Fibroblast of skin of right biceps (primary cell): ENCODE measurements around the gene MGA.
A peak's percentile ranks its signal among the peaks of the same experiment; 100 is the strongest.

Experiments used
- DNase-seq: peaks from one replicate; pipeline ENCODE4 v3.0.0-alpha.2; 2013

MGA gene

DNA sequence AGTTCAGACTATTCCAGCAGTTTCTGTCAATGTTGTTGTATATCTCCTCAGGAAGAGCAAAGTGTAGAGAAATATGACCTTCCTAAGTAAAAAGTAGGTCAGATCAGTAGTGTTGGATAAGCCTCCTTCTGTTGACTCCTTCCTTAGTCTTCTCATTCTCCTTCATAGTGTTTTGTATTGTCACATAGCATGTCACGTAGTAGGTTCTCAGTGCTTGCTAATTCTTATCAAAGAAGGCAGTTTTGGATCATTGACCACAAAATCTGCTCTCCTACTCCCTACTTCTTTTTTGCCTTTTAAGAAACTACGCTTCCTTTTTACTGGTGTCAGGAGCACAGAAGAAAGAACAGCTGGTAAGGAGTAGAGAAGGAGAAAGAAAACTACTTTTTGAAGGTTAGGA lies 1.0 kb upstream of the MGA start:
- no peak for DNase-seq

DNA sequence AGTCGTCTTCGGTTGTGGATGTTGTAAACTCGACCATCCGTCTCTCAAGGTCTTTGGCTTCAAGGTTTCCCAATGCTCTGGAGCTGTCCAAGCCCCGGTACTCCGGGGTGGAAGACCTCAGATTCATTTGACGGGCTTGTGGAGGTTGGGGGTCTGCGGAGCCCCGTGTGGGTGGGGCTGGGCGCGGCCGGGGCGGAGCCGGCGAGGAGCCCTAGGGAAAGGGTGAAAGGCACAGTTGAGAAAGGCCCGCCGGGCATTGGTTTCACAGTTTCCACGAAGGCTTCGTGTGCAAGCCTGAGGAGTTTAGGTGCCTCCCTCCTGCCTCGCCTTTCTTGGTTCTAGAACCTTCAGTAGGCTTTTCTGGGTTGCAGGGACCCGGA lies 360 bp upstream of the MGA start:
- no peak for DNase-seq

DNA sequence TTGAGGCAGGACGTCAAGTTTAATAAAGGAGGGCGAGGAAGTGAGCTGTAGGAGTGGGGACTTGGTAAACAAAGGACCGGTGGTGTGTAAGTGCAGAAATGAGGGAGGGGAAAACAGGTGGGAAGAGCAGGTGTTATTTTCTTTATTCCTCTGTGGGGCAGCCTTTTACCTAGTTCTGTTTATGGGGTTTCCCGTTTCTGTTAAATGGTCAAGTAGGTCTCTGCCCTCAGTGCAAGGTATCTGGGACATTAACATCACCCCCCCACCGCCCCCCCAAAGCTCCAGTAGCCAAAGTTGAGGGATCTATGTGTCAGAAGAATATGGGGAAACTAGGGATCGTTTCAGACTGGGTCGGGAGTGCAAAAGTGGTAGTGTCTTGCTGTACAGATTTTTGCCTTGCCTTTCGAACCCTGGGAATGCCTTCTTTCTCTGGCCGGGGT lies 893 bp downstream of the MGA start:
- DNase-seq, result no peak

GRCh38 chr15:41661518-41662225 lies 1.5 kb downstream of the MGA start:
- DNase-seq, result peak; percentile 76

GRCh38 chr15:41666353-41666920 lies 6.2 kb downstream of the MGA start:
- DNase-seq, result peak; percentile 67

- no peak for DNase-seq
Observed at GRCh38 chr15:41669701-41670100, 9.5 kb downstream of the MGA start.

DNA sequence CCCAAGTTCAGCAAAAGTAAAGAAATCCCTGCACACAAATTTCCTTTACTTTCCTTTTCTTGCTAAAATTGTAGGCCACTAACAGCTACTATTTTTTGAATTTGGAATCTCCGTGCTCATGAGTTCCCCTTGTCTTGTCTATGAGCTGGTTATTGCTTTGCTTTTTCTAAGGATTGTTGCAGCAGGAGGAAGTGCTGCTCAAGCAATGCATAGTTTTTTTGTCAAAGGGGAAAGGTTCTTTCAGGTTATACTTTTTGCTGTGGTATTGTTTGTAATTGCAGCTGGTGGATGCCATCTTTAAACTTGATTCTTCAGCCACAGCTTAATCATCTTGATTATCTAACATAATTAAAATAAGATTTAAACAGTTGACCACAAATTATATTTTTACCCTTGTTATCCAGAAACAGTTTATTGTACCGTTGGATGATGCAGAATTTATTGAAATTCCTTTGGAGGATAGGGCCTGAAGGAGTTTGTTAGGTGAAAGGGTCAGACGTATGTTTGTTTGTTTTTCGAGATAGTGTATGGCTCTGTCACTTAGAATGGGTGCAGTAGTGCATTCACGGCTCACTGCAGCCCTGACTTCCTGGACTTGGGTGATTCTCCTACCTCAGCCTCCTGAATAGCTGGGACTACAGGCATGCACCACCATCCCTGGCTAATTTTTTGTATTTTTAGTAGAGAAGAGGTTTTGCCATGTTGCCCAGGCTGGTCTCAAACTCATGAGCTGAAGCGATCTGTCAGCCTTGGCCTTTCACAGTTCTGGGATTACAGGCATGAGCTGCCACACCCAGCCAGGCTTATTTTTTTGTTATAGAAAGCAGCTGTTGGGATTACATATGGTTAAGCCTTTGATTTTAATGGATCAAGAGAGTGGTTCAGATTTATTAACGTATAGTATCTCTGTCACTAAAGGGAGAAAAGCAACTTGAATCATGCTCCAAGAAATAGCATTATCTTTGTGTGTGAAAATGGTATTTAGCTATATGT lies 11.7 kb downstream of the MGA start:
- no peak for DNase-seq

DNA sequence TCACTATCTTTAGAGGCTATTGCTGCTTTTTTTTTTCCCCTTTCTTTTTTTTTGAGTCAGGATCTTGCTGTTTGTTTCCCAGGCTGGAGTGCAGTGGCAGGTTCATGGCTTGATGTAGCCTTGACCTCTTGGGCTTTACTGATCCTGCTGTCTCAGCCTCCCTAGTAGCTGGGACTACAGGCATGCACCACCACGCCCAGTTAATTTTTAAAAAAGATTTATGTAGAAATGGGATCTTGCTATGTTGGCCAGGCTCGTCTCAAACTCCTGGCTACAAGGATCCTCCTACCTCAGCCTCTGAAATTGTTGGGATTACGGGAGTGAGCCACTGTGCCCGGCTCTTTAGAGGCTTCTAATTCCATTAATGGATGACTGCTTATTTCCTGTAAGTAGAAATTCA lies 15.1 kb downstream of the MGA start:
- DNase-seq, result no peak

DNA sequence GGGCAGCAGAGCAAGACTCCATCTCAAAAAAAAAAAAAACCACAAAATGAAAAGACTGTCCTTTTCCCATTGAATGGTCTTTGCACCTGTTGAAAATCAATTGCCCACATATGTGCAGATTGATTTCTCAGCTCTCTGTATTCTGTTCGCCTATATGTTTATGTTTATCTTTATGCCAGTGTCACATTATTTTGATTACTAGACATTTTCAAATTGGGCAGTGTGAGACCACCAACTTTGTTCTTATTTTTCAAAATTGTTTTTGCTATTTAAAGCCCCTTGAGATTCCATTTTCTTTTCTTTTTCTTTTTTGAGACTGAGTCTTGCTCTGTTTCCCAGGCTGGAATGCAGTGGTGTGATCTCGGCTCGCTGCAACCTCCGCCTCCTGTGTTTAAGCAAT lies 18.5 kb downstream of the MGA start:
- no peak for DNase-seq

DNA sequence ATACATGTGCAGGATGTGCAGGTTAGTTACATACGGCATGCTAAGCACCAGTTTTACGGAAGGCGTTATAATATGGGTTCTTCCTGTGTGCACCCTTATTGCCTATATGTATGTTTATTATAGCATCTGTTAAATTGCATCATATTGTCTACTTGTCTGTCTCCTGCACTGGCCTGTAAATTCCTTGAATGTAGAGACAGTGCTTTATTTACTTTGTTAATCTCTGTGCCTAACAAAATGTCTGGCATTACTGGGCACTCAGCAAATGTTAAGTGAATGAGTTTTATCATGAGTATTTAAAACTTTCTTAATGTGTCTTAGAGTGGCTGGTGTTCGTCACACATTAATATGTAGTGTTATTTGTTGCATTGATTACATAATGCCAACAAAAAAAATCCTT lies 23.8 kb downstream of the MGA start:
- DNase-seq, result no peak

GRCh38 chr15:41688671-41689070 lies 28.5 kb downstream of the MGA start:
- DNase-seq, result no peak

DNA sequence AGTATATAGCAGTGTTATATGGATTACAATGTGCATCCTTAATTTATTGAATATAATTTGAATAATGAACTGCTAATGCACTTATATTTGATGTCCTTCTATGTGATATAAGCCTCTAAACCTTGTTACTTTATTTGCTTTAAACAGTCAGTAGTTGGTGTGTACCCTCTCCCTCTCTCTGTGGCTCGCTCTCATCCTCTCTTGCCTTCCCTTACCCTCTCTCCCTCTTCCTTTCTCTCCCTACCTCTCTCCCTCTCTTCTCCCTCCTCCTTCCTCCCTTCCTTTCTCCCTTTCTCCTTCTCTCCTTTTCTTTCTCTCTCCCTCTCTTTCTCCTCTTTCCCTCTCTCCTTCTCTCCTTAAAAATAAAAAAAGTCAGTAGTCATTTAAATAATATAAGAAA lies 28.9 kb downstream of the MGA start:
- DNase-seq, result no peak

DNA sequence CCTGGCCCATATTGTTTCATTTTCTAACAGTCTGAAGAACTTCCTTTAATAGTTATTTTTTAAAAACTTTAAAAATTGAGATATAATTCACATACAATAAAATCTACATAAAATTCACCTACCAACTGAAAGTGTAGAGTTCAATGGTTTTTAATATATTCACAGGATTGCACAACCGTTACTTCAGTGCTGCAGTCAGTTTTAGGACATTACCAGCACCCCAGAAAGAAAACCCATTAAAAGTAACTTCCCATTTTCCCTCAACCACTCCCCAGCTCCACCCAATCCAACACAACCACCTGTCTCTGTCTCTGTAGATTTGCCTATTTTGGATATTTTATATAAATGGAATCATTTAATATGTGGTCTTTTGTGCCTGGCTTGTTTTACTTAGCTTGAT lies 29.6 kb downstream of the MGA start:
- no peak for DNase-seq

DNA sequence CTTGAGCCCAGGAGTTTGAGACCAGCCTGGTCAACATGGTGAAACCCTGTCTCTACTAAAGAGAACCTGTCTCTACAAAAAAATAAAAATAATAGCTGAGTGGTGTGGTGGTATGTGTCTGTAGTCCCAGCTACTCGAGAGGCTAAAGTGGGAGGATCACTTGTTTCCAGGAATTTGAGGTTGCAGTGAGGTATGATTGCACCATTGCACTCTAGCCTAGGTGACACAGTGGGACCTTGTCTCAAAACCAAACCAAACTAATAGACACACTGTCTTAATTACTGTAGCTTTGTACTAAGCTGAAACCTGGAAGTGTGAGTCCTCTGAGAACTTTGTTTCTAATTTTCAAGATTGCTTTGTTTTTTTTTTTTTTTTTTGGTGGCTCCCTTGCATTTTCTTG lies 30.4 kb downstream of the MGA start:
- no peak for DNase-seq

DNA sequence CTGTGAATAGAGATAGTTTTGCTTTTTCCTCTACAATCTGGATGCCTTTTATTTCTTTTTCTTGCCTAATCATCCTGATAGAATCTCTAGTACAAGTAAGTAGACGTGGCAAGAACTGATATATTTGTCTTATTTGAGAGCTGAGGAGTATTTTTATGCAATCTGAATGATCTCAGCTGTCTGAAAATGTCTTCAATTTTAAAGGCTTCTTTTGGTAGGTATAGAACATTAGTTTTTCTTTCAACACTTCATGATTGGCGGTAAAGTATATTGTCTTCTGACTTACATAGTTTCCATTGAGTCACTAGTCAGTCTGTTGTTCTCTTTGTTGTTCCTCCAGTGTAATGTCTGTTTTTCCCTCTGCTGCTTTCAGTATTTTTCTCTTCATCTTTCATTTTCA lies 31.3 kb downstream of the MGA start:
- peak; percentile 46 for DNase-seq

GRCh38 chr15:41692049-41692448 lies 31.8 kb downstream of the MGA start:
- no peak for DNase-seq

DNA sequence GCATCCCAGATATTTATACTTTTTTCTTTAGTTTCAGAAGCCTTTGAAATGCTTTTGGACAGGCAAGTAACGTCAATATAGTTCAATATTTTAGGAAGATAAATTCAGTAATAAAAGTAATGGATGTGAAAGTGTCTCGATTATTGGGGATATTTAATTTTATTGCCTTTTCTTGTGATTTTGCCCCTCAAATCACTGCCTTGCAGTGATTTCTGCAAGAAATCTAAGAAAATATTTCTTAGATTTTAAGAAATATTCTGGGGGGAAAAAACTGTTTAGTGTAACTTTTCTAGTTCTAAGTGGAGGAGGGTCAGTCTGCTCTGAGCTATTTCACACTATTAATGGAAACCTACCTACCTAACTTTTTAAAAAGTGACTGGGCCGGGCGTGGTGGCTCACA lies 33.6 kb downstream of the MGA start:
- DNase-seq, result no peak

DNA sequence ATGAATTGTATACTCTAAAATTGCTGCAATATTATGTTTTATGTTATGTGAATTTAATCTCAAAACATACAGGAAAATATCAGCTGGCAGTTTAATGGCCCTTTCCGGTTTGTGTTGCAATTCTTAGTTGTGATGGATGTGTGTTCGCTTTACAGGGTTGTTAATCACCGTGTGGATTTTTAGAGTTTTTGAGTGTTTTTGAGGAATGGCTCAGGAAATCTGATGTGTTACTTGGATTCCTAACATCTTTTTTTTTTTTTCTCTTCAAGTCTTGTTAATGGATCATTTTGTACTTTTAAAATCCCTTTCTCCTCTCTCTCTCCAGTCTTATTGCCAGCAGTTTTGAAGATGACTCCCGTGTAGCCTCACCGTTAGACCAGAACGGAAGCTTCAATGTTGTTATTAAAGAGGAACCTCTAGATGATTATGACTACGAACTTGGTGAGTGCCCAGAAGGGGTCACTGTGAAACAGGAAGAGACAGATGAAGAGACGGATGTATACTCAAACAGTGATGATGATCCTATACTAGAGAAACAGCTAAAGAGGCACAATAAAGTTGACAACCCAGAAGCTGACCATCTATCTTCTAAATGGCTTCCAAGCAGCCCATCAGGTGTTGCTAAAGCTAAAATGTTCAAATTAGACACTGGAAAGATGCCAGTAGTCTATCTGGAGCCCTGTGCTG lies 35.7 kb downstream of the MGA start:
- DNase-seq, result peak; percentile 43

DNA sequence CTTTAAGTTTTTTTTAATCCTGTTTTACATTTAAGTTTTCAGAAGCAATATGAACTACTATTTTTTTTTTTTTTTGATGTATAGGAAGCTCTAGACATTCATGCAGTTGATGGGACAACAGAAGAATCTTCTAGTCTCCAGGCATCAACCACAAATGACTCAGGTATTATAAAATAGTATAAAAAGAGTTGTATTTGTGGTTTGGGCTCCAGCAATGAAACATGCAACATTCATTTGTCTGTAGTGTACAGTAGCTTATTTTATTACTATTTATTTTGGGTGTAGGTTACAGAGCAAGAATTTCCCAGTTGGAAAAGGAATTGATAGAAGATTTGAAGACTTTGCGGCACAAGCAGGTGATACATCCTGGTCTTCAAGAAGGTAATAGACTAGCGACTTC lies 38.6 kb downstream of the MGA start:
- DNase-seq, result peak; percentile 77

- DNase-seq, result no peak
Observed at GRCh38 chr15:41703120-41703519, 42.9 kb downstream of the MGA start.

GRCh38 chr15:41713047-41713446 lies 52.8 kb downstream of the MGA start:
- no peak for DNase-seq

DNA sequence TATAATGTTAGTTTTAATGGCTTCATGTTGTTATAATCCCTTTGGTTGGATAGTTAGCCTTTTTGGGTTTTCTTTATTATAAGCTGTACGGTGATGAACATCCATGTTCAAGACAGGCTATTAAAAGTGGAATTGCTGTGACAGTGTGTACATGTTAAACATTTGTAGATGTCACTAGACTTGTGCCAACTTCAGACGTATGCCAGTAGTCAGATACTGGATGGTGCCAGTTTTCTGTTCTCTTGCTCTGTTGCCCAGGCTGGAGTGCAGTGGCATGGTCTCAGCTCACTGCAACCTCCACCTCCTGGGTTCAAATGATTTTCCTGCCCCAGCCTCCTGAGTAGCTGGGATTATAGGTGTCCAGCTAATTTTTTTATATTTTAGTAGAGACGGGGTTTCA lies 54.1 kb downstream of the MGA start:
- no peak for DNase-seq

- no peak for DNase-seq
Observed at GRCh38 chr15:41716864-41717263, 56.7 kb downstream of the MGA start.
